ENCODE data around the gene FICD. TPM values are rescaled to one million over a fixed set of nuclear protein-coding genes. Genes with fewer than 3 reads are reported as not detected.

FICD gene
- total and polyA plus RNA-seq, 8 donors, result 7.5 to 16.9 (median 10.6) TPM

DNA sequence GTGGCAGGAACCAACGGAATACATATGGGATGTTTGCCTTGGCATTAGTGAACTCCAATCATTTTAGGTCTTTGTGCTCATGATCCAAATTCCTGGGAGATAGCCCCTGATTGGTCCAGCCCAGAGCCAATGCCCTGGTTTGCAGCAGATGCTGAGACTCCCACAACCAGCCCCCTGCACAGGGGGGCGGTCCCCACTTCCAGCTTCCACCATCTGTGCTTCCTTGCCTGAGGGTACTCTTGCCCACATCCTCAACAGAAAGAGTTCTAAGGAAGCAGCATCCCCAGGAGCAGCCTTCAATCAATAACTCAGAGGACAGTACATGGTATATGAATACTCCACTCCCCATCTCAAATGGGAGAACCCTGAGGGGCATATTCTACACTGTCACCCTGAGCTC is 39.7 kb upstream of the FICD start:
- no peaks in the 10 kb centered on the region for H3K36me3 ChIP-seq
- 25 to 59% methylated on average over 2 of the region's 2 CpGs for WGBS, 2 donors
- no peak overlapping the region for H3K4me3 ChIP-seq
- intact Hi-C loops (cut with DNase I), result no loop called here
- no peaks in the 10 kb centered on the region for H3K27me3 ChIP-seq
- TF ChIP-seq, protein P1, sequence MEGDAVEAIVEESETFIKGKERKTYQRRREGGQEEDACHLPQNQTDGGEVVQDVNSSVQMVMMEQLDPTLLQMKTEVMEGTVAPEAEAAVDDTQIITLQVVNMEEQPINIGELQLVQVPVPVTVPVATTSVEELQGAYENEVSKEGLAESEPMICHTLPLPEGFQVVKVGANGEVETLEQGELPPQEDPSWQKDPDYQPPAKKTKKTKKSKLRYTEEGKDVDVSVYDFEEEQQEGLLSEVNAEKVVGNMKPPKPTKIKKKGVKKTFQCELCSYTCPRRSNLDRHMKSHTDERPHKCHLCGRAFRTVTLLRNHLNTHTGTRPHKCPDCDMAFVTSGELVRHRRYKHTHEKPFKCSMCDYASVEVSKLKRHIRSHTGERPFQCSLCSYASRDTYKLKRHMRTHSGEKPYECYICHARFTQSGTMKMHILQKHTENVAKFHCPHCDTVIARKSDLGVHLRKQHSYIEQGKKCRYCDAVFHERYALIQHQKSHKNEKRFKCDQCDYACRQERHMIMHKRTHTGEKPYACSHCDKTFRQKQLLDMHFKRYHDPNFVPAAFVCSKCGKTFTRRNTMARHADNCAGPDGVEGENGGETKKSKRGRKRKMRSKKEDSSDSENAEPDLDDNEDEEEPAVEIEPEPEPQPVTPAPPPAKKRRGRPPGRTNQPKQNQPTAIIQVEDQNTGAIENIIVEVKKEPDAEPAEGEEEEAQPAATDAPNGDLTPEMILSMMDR (IDR thresholded peaks at IDR 0.05), result no peak
- H3K27ac ChIP-seq, result no peak overlapping the region
- H3K9me3 ChIP-seq, result no peaks in the 10 kb centered on the region
- no peak for DNase-seq
- no peak for FAIRE-seq
- H3K4me1 ChIP-seq, result no peaks in the 10 kb centered on the region
- ATAC-seq, result no peak

DNA sequence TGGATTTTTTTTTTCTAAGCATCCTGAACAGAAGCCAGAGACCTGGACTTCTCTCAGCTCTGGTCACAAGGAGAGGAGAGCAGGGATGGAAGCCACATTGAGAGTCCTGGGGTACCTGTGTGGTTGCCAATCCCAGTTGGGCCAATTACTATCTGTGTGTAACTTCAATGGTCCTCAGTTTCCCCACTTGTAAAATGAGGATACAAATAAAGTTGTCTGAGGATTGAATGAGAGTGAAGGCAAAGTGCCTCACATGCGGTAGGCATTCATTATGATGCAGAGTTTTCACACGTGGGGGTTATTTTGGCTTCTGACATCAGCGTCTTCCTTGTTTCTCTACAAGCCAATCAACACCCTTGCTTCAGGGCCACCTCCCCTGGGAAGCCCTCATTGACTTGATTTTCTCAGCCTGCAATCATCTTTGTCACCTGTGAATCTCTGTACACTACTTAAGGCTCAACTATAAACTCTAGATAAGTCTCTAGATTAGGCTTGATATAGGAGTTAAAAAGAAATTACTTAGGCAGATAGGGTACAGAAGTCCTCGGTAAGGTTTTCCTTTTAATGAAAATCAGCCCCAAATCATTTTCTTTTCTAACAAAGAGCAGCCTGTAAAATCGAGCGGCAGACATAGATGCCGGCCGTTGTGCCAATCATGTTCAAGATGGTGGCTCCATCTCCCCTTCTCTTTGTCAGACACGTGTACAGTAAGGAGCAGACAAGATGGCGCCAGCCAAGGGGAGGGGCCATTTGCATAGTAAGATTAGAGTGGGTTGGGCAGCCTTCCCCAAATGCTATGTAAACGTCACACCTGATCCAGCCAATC is 37.8 kb upstream of the FICD start:
- Histone ChIP-seq H3K4me3 (no peak overlapping the region), H3K4me1 (no peaks in the 10 kb centered on the region), H3K27ac (no peak overlapping the region), H3K36me3 (no peaks in the 10 kb centered on the region), H3K9me3 (no peaks in the 10 kb centered on the region), H3K27me3 (no peaks in the 10 kb centered on the region)
- ATAC-seq, result no peak
- TF ChIP-seq, protein P1 (IDR thresholded peaks at IDR 0.05), result no peak
- intact Hi-C loops (cut with DNase I), result no loop called here
- no peak for FAIRE-seq
- no peak for DNase-seq
- 68% methylated on average over 11 of the region's 11 CpGs for WGBS, 2 donors

DNA sequence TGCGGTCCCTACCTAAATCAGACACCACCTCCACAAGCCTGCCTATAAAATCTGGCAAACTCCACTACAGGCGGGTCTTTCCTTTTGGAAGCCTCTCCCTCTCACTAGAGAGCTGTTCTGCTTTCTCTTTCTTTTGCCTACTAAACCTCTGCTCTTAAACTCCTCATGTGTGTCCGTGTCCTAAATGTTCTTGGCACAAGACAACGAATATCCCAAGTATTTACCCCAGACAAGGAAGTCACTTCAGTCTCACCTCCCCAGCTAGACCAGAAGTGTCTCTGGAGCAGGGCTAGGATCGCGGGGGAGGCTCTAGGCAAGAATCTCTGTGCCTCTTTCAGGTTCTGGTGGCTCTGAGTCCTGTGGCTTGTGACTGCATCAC is 37.2 kb upstream of the FICD start:
- WGBS, 2 donors, result 67 to 70% methylated on average over 6 of the region's 6 CpGs
- DNase-seq (no peak), ATAC-seq (no peak), FAIRE-seq (no peak)
- TF ChIP-seq, protein P1 (IDR thresholded peaks at IDR 0.05), result no peak
- intact Hi-C loops (cut with DNase I), result no loop called here
- Histone ChIP-seq H3K4me1 (no peaks in the 10 kb centered on the region), H3K36me3 (no peaks in the 10 kb centered on the region), H3K4me3 (no peak overlapping the region), H3K9me3 (no peaks in the 10 kb centered on the region), H3K27ac (no peak overlapping the region), H3K27me3 (no peaks in the 10 kb centered on the region)

DNA sequence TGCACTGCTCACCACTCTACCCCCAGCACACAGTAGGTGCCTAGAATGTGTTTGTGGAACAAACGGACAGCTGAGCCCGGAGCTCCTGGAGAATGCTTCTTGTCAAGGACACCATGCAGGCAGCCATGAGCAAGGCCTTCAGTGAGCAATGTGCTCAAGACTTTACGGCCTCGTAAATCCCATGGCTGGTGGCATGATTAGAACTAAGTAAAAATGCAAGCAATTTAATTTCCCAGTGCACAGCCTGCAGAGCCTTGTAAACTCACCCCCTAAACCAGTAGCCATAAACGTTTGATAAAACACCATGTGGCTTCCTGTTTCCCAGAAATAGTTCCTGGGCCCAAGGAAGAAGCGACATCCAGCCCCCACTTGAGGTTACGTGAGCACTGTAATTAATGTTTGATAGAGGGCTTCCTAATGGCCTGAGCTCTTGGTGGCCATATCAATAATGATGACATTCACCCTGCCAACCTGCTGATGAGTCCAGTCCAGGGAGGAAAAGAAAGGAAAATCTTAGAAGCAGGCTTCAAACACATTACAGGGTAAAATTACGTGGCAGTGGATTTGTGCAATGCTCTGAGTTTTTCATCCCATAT is 36.4 kb upstream of the FICD start:
- no peaks in the 10 kb centered on the region for H3K9me3 ChIP-seq
- intact Hi-C loops (cut with DNase I), result no loop called here
- 58 to 67% methylated on average over 8 of the region's 8 CpGs for WGBS, 2 donors
- H3K27me3 ChIP-seq, result no peaks in the 10 kb centered on the region
- FAIRE-seq (no peak), ATAC-seq (no peak), DNase-seq (no peak)
- no peaks in the 10 kb centered on the region for H3K36me3 ChIP-seq
- no peak overlapping the region for H3K4me3 ChIP-seq
- no peak overlapping the region for H3K27ac ChIP-seq
- TF ChIP-seq, protein P1 (IDR thresholded peaks at IDR 0.05), result no peak
- H3K4me1 ChIP-seq, result no peaks in the 10 kb centered on the region
